ENCODE measurements around the gene SPEF1. TPM values are rescaled to one million over a fixed set of nuclear protein-coding genes. Genes with fewer than 3 reads are reported as not detected.

Gene SPEF1
- total and polyA plus RNA-seq, 2 experiments from 2014 or later = 0.63 TPM; not detected in 1

DNA sequence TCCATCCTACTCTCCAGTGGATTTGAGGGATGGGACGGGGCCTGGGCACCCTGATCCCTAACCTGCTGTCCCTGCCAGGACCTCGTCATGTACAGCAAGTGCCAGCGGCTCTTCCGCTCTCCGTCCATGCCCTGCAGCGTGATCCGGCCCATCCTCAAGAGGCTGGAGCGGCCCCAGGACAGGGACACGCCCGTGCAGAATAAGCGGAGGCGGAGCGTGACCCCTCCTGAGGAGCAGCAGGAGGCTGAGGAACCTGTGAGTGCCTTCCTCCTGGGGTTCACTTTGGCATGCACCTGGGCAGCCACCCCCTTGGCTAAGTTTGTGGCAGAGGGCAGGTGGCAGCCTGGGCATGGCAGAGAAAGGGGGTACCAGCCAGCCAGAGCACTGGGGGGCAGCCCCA is 20.6 kb upstream of the SPEF1 start:
- WGBS (ENCODE audit: low lambda C conversion rate, missing lambda C conversion rate) = 95% methylated on average over 13 of the region's 13 CpGs
- Histone ChIP-seq H3K4me1 (ENCODE audit: insufficient read depth) (peaks cover 42% of the 10 kb centered on the region), H3K36me3 (replicated peaks; ENCODE audit: insufficient read depth, low read depth) (no peaks in the 10 kb centered on the region)

DNA sequence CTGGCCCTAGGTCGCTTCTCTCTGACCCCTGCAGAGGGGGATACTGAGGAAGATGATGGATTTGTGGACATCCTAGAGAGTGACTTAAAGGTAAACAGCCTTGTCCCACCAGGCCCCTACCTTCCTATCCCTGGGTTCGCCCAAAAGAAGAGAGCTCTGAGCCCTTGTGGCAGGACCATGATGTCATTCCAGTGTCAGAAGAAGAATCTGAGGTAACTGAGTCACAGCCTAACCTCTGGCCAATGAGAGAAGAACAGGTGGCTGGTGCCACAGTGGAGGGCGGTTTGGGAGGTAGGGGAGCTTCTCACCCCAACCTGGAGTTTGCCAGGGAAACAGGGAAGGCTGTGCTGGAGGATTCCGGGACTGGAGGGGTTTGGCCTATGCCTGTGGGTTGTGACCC is 20.1 kb upstream of the SPEF1 start:
- H3K27ac ChIP-seq = no peak overlapping the region
- no peak overlapping the region for H3K4me3 ChIP-seq
- no peaks in the 10 kb centered on the region for H3K9me3 ChIP-seq (ENCODE audit: low read depth)
- H3K4me2 ChIP-seq = no peak overlapping the region
- peaks cover 41% of the 10 kb centered on the region for H3K4me1 ChIP-seq (ENCODE audit: insufficient read depth)
- H2AFZ ChIP-seq = no peak overlapping the region
- H4K20me1 ChIP-seq (ENCODE audit: insufficient read depth, poor library complexity, severe bottlenecking) = no peaks in the 10 kb centered on the region
- no peaks in the 10 kb centered on the region for H3K36me3 ChIP-seq (replicated peaks; ENCODE audit: insufficient read depth, low read depth)
- 88% methylated on average over 4 of the region's 4 CpGs for WGBS (ENCODE audit: low lambda C conversion rate, missing lambda C conversion rate)
- no peak for DNase-seq (ENCODE audit: low spot score)
- no peaks in the 10 kb centered on the region for H3K27me3 ChIP-seq
- H3K9me2 ChIP-seq (replicated peaks; ENCODE audit: insufficient read depth) = no peaks in the 10 kb centered on the region
- peaks cover 22% of the 10 kb centered on the region for H3K79me2 ChIP-seq
- TF ChIP-seq EZH2phosphoT487 (IDR thresholded peaks at IDR 0.05; ENCODE audit: low read depth, severe bottlenecking, unreplicated experiment) = no peak
- TF ChIP-seq, protein P1, sequence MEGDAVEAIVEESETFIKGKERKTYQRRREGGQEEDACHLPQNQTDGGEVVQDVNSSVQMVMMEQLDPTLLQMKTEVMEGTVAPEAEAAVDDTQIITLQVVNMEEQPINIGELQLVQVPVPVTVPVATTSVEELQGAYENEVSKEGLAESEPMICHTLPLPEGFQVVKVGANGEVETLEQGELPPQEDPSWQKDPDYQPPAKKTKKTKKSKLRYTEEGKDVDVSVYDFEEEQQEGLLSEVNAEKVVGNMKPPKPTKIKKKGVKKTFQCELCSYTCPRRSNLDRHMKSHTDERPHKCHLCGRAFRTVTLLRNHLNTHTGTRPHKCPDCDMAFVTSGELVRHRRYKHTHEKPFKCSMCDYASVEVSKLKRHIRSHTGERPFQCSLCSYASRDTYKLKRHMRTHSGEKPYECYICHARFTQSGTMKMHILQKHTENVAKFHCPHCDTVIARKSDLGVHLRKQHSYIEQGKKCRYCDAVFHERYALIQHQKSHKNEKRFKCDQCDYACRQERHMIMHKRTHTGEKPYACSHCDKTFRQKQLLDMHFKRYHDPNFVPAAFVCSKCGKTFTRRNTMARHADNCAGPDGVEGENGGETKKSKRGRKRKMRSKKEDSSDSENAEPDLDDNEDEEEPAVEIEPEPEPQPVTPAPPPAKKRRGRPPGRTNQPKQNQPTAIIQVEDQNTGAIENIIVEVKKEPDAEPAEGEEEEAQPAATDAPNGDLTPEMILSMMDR (IDR thresholded peaks at IDR 0.05; ENCODE audit: poor library complexity) = no peak
- TF ChIP-seq EZH2 (IDR thresholded peaks at IDR 0.05; ENCODE audit: borderline replicate concordance) = no peak

More for the DNA sequence above, 20.6 kb upstream of the SPEF1 start:
- H3K4me2 ChIP-seq = no peak overlapping the region
- no peaks in the 10 kb centered on the region for H4K20me1 ChIP-seq (ENCODE audit: insufficient read depth, poor library complexity, severe bottlenecking)
- H2AFZ ChIP-seq = no peak overlapping the region
- DNase-seq (ENCODE audit: low spot score) = no peak
- H3K9me2 ChIP-seq (replicated peaks; ENCODE audit: insufficient read depth) = no peaks in the 10 kb centered on the region
- peaks cover 17% of the 10 kb centered on the region for H3K79me2 ChIP-seq
- TF ChIP-seq EZH2phosphoT487 (IDR thresholded peaks at IDR 0.05; ENCODE audit: low read depth, severe bottlenecking, unreplicated experiment) (no peak), EZH2 (IDR thresholded peaks at IDR 0.05; ENCODE audit: borderline replicate concordance) (no peak)
- TF ChIP-seq, protein P1 (IDR thresholded peaks at IDR 0.05; ENCODE audit: poor library complexity) = no peak
- no peak overlapping the region for H3K4me3 ChIP-seq
- no peaks in the 10 kb centered on the region for H3K27me3 ChIP-seq
- H3K9me3 ChIP-seq (ENCODE audit: low read depth) = no peaks in the 10 kb centered on the region
- H3K27ac ChIP-seq = no peak overlapping the region

DNA sequence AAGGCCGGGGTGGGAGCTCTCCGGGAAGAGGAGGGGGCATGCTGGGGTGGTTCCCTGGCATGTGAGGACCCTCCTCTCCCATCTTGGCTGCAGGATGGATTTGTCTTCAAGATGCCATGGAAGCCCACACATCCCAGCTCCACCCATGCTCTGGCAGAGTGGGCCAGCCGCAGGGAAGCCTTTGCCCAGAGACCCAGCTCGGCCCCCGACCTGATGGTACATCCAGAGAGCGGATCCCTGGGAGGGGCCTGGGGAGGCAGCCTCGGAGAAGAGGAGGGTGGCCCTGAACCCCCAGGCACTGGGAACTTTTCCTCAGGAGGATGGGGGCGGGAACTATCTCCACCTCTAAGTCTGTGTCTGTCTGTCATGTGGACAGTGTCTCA is 19.6 kb upstream of the SPEF1 start:
- Histone ChIP-seq H4K20me1 (ENCODE audit: insufficient read depth, poor library complexity, severe bottlenecking) (no peaks in the 10 kb centered on the region), H3K4me1 (ENCODE audit: insufficient read depth) (peaks cover 37% of the 10 kb centered on the region), H3K36me3 (replicated peaks; ENCODE audit: insufficient read depth, low read depth) (no peaks in the 10 kb centered on the region), H3K4me2 (no peak overlapping the region), H2AFZ (no peak overlapping the region), H3K27me3 (no peaks in the 10 kb centered on the region), H3K27ac (no peak overlapping the region), H3K4me3 (no peak overlapping the region), H3K9me3 (ENCODE audit: low read depth) (no peaks in the 10 kb centered on the region), H3K9me2 (replicated peaks; ENCODE audit: insufficient read depth) (no peaks in the 10 kb centered on the region), H3K79me2 (peaks cover 22% of the 10 kb centered on the region)
- TF ChIP-seq EZH2 (IDR thresholded peaks at IDR 0.05; ENCODE audit: borderline replicate concordance) (no peak), EZH2phosphoT487 (IDR thresholded peaks at IDR 0.05; ENCODE audit: low read depth, severe bottlenecking, unreplicated experiment) (no peak)
- TF ChIP-seq, protein P1 (IDR thresholded peaks at IDR 0.05; ENCODE audit: poor library complexity) = no peak
- 97% methylated on average over 7 of the region's 8 CpGs for WGBS (ENCODE audit: low lambda C conversion rate, missing lambda C conversion rate)
- no peak for DNase-seq (ENCODE audit: low spot score)
